ENCODE results near the gene ALDH1A1. TPM values are rescaled to one million over a fixed set of nuclear protein-coding genes. Genes with fewer than 3 reads are reported as not detected.

Gene ALDH1A1
- total RNA-seq, 1 experiment from 2014 or later: 17.7 TPM

- Mint-ChIP-seq H3K4me1 (ENCODE audit: low read depth, unreplicated experiment) (peaks cover 8% of the 10 kb centered on the region), H3K27me3 (ENCODE audit: unreplicated experiment) (no peaks in the 10 kb centered on the region), H3K9me3 (ENCODE audit: low read depth, unreplicated experiment) (no peaks in the 10 kb centered on the region), H3K4me3 (ENCODE audit: low read depth, unreplicated experiment) (no peak overlapping the region), H3K27ac (ENCODE audit: unreplicated experiment) (no peak overlapping the region), H3K36me3 (ENCODE audit: insufficient read depth, unreplicated experiment) (no peaks in the 10 kb centered on the region)
- no peak for TF ChIP-seq CTCF (IDR thresholded peaks at IDR 0.05; ENCODE audit: unreplicated experiment)
- DNase-seq: no peak
- BruUV-seq (replicated peaks): no TSS peak
- intact Hi-C loops (cut with micrococcal nuclease; ENCODE audit: unreplicated experiment): no loop called here
- CTCF ChIA-PET: no interaction called here
Measured at GRCh38 chr9:72907421-72907820, 45.4 kb downstream of the ALDH1A1 start.

- intact Hi-C loops (cut with micrococcal nuclease; ENCODE audit: unreplicated experiment): no loop called here
- Mint-ChIP-seq H3K36me3 (ENCODE audit: insufficient read depth, unreplicated experiment) (no peaks in the 10 kb centered on the region), H3K4me3 (ENCODE audit: low read depth, unreplicated experiment) (no peak overlapping the region), H3K4me1 (ENCODE audit: low read depth, unreplicated experiment) (peaks cover 8% of the 10 kb centered on the region), H3K9me3 (ENCODE audit: low read depth, unreplicated experiment) (no peaks in the 10 kb centered on the region), H3K27me3 (ENCODE audit: unreplicated experiment) (no peaks in the 10 kb centered on the region), H3K27ac (ENCODE audit: unreplicated experiment) (no peak overlapping the region)
- CTCF ChIA-PET: no interaction called here
- no peak for TF ChIP-seq CTCF (IDR thresholded peaks at IDR 0.05; ENCODE audit: unreplicated experiment)
- DNase-seq: no peak
- BruUV-seq (replicated peaks): no TSS peak
Measured at GRCh38 chr9:72906810-72907209, 46.0 kb downstream of the ALDH1A1 start.

- no peak for DNase-seq
- BruUV-seq (replicated peaks): no TSS peak
- TF ChIP-seq CTCF (IDR thresholded peaks at IDR 0.05; ENCODE audit: unreplicated experiment): no peak
- H3K4me1 Mint-ChIP-seq (ENCODE audit: low read depth, unreplicated experiment): peaks cover 8% of the 10 kb centered on the region
- no peak overlapping the region for H3K27ac Mint-ChIP-seq (ENCODE audit: unreplicated experiment)
- intact Hi-C loops (cut with micrococcal nuclease; ENCODE audit: unreplicated experiment): no loop called here
- no peak overlapping the region for H3K4me3 Mint-ChIP-seq (ENCODE audit: low read depth, unreplicated experiment)
- CTCF ChIA-PET: no interaction called here
- H3K36me3 Mint-ChIP-seq (ENCODE audit: insufficient read depth, unreplicated experiment): no peaks in the 10 kb centered on the region
- H3K27me3 Mint-ChIP-seq (ENCODE audit: unreplicated experiment): no peaks in the 10 kb centered on the region
- no peaks in the 10 kb centered on the region for H3K9me3 Mint-ChIP-seq (ENCODE audit: low read depth, unreplicated experiment)
Measured at GRCh38 chr9:72905514-72906480, 47.1 kb downstream of the ALDH1A1 start.

- BruUV-seq (replicated peaks): no TSS peak
- Mint-ChIP-seq H3K4me1 (ENCODE audit: low read depth, unreplicated experiment) (peaks cover 8% of the 10 kb centered on the region), H3K36me3 (ENCODE audit: insufficient read depth, unreplicated experiment) (no peaks in the 10 kb centered on the region), H3K27ac (ENCODE audit: unreplicated experiment) (no peak overlapping the region), H3K27me3 (ENCODE audit: unreplicated experiment) (no peaks in the 10 kb centered on the region), H3K4me3 (ENCODE audit: low read depth, unreplicated experiment) (no peak overlapping the region), H3K9me3 (ENCODE audit: low read depth, unreplicated experiment) (no peaks in the 10 kb centered on the region)
- CTCF ChIA-PET: no interaction called here
- DNase-seq: no peak
- intact Hi-C loops (cut with micrococcal nuclease; ENCODE audit: unreplicated experiment): no loop called here
- no peak for TF ChIP-seq CTCF (IDR thresholded peaks at IDR 0.05; ENCODE audit: unreplicated experiment)
Measured at GRCh38 chr9:72904267-72905093, 48.4 kb downstream of the ALDH1A1 start.
